Endometrial microvascular endothelial cells (primary cell): ENCODE data around the gene CCNL1. TPM values are rescaled to one million over a fixed set of nuclear protein-coding genes. Genes with fewer than 3 reads are reported as not detected.
"Not testable (repeated sequence)": the region's sequence is repeated elsewhere in the genome, so short reads cannot be mapped to it uniquely, and the experiment has no call there.

ENCODE experiments used
- in situ Hi-C: cut with HindIII; loops from 2 replicates; pipeline ENCODE4 v1.10.0; 2017; ENCODE audit warnings: low sequenced_read_pairs, low pct_unique_long_range_greater_than_20kb; ENCODE audit errors: inconsistent ontology term
- total RNA-seq: library from RNA; depleted of rRNA; stranded (reverse); fragments of >200 nt; gene quantifications from one replicate; pipeline ENCODE4 v1.2.3, GENCODE V29; 2015; ENCODE audit errors: inconsistent ontology term

The CCNL1 gene
- total RNA-seq, 1 donor from 2014 or later: 55.3 TPM

GRCh38 chr3:157174290-157174648, 14.3 kb upstream of the CCNL1 start:
- in situ Hi-C loops: no loop called here

GRCh38 chr3:157173343-157173742, 13.4 kb upstream of the CCNL1 start:
- in situ Hi-C loops: not testable (repeated sequence)

GRCh38 chr3:157172746-157173145, 12.8 kb upstream of the CCNL1 start:
- in situ Hi-C loops: no loop called here

- in situ Hi-C loops: no loop called here
Observed at GRCh38 chr3:157170861-157171260, 10.9 kb upstream of the CCNL1 start.

GRCh38 chr3:157167371-157168042, 7.6 kb upstream of the CCNL1 start:
- in situ Hi-C loops: no loop called here

- in situ Hi-C loops: no loop called here
Observed at GRCh38 chr3:157166561-157166960, 6.6 kb upstream of the CCNL1 start.

GRCh38 chr3:157166115-157166514, 6.2 kb upstream of the CCNL1 start:
- in situ Hi-C loops: no loop called here

GRCh38 chr3:157163217-157163953, 3.4 kb upstream of the CCNL1 start:
- in situ Hi-C loops: no loop called here

- in situ Hi-C loops: not testable (repeated sequence)
Observed at GRCh38 chr3:157162620-157163019, 2.7 kb upstream of the CCNL1 start.

GRCh38 chr3:157160658-157161424, 894 bp upstream of the CCNL1 start:
- in situ Hi-C loops: no loop called here

- in situ Hi-C loops: no loop called here
Observed at GRCh38 chr3:157159037-157159761, 748 bp downstream of the CCNL1 start.

- in situ Hi-C loops: no loop called here
Observed at GRCh38 chr3:157157836-157158235, 2.1 kb downstream of the CCNL1 start.

GRCh38 chr3:157156837-157157635, 2.9 kb downstream of the CCNL1 start:
- in situ Hi-C loops: no loop called here

- in situ Hi-C loops: no loop called here
Observed at GRCh38 chr3:157155591-157155990, 4.4 kb downstream of the CCNL1 start.

- in situ Hi-C loops: no loop called here
Observed at GRCh38 chr3:157154563-157155330, 5.2 kb downstream of the CCNL1 start.

- in situ Hi-C loops: no loop called here
Observed at GRCh38 chr3:157152930-157153329, 7.0 kb downstream of the CCNL1 start.

GRCh38 chr3:157152438-157152837, 7.5 kb downstream of the CCNL1 start:
- in situ Hi-C loops: no loop called here

GRCh38 chr3:157151627-157152026, 8.3 kb downstream of the CCNL1 start:
- in situ Hi-C loops: no loop called here
